SK-N-SH (cell line): ENCODE measurements around the gene RAB12. TPM values are rescaled to one million over a fixed set of nuclear protein-coding genes. Genes with fewer than 3 reads are reported as not detected.

Source experiments
- CTCF ChIA-PET: fragments of 300-600, 350-600 bp; formaldehyde crosslinking; extraction: SDS; loops from one replicate; lab custom pipeline; 2021; lab: Yijun Ruan, JAX
- POLR2A ChIA-PET: fragments of 350-600 bp; sonication (Branson Sonifier 250); formaldehyde crosslinking; extraction: SDS; loops from one replicate; lab custom pipeline; 2020; ENCODE audit warnings: antibody characterized with exemption, inconsistent platforms; lab: Yijun Ruan, JAX
- DNase-seq: peaks from one replicate; pipeline ENCODE4 v3.0.0; 2012
- H2AFZ ChIP-seq: fragments of 200-600 bp; sonication (generic); 2 replicates; pipeline ENCODE4 v1.8.1; 2016; ENCODE audit warnings: antibody characterized with exemption, mild to moderate bottlenecking, low read depth
- H3F3A ChIP-seq: fragments of 200-600 bp; sonication (generic); replicated peaks from 2 replicates; pipeline ENCODE3; 2016; ENCODE audit warnings: antibody characterized with exemption, mild to moderate bottlenecking; ENCODE audit not compliant: insufficient read depth
- H3K27ac ChIP-seq, 2 experiments: fragments of 200-500 bp in 1 of 2; fragments of 200-600 bp in 1 of 2; sonication (Bioruptor generic) in 1 of 2; sonication (generic), shearing (Covaris generic) in 1 of 2; 2 replicates each; pipeline versions ENCODE4 v1.5.1 to v1.6.1; 2014 to 2016; ENCODE audit warnings: low read depth in 2 of 2, inconsistent platforms in 1 of 2, low read length in 1 of 2, mild to moderate bottlenecking in 1 of 2, mixed read lengths in 1 of 2
- H3K27me3 ChIP-seq: fragments of 200-600 bp; sonication (generic), shearing (Covaris generic); 2 replicates; pipeline ENCODE4 v1.6.1; 2016; ENCODE audit warnings: mixed run types; ENCODE audit not compliant: insufficient read depth
- H3K36me3 ChIP-seq, 2 experiments: fragments of 200-500 bp in 1 of 2; fragments of 200-600 bp in 1 of 2; sonication (Bioruptor generic) in 1 of 2; sonication (generic) in 1 of 2; replicated peaks in 1 of 2; 2 replicates each; pipeline versions ENCODE3 to v1.5.1; 2014 to 2016; ENCODE audit warnings: low read length in 1 of 2, mild to moderate bottlenecking in 1 of 2; ENCODE audit not compliant: insufficient read depth in 2 of 2, control insufficient read depth in 1 of 2
- H3K4me1 ChIP-seq, 2 experiments: fragments of 200-500 bp in 1 of 2; fragments of 200-600 bp in 1 of 2; sonication (Bioruptor generic) in 1 of 2; sonication (generic), shearing (Covaris generic) in 1 of 2; 2 replicates each; pipeline versions ENCODE4 v1.5.1 to v1.6.1; 2014 to 2016; ENCODE audit warnings: low read depth in 1 of 2, low read length in 1 of 2, mixed run types in 1 of 2; ENCODE audit not compliant: insufficient read depth in 2 of 2, control insufficient read depth in 1 of 2
- H3K4me2 ChIP-seq: fragments of 200-600 bp; sonication (generic), shearing (Covaris generic); 2 replicates; pipeline ENCODE4 v1.6.1; 2017; ENCODE audit warnings: mixed run types
- H3K4me3 ChIP-seq, 2 experiments: fragments of 200-500 bp in 1 of 2; fragments of 200-600 bp in 1 of 2; sonication (Bioruptor generic) in 1 of 2; sonication (generic), shearing (Covaris generic) in 1 of 2; 2 replicates each; pipeline versions ENCODE4 v1.5.1 to v1.8.1; 2014 to 2016; ENCODE audit warnings: low read depth in 2 of 2, inconsistent platforms in 1 of 2, low read length in 1 of 2, mild to moderate bottlenecking in 1 of 2, mixed read lengths in 1 of 2, moderate library complexity in 1 of 2
- H3K79me2 ChIP-seq: fragments of 200-600 bp; sonication (generic); 2 replicates; pipeline ENCODE4 v1.8.1; 2017; ENCODE audit warnings: mild to moderate bottlenecking; ENCODE audit not compliant: insufficient read depth
- H3K9ac ChIP-seq: fragments of 200-600 bp; sonication (generic); 2 replicates; pipeline ENCODE4 v1.6.1; 2017; ENCODE audit warnings: mixed run types
- H3K9me2 ChIP-seq: fragments of 200-600 bp; sonication (generic); 2 replicates; pipeline ENCODE4 v1.6.1; 2017; ENCODE audit warnings: mixed run types
- H3K9me3 ChIP-seq: fragments of 200-600 bp; sonication (generic); 2 replicates; pipeline ENCODE4 v1.6.1; 2017; ENCODE audit warnings: mixed run types, mild to moderate bottlenecking, moderate library complexity
- H4K20me1 ChIP-seq: fragments of 200-600 bp; sonication (generic); 2 replicates; pipeline ENCODE4 v1.6.1; 2017; ENCODE audit warnings: mild to moderate bottlenecking, mixed run types; ENCODE audit not compliant: insufficient read depth
- CHD2 ChIP-seq: fragments of 150-350 bp; IDR thresholded peaks from 2 replicates; pipeline ENCODE4 v1.6.1; 2018; ENCODE audit warnings: low read length; ENCODE audit not compliant: partially characterized antibody
- CTCF ChIP-seq: fragments of 200-600 bp; sonication (generic); IDR thresholded peaks from 2 replicates; pipeline ENCODE4 v1.6.1; 2017; ENCODE audit warnings: antibody characterized with exemption, mild to moderate bottlenecking, moderate library complexity
- EP300 ChIP-seq, 2 experiments: IDR thresholded peaks; 2 replicates each; pipeline versions ENCODE4 v1.4.0 to v1.6.1; 2012; ENCODE audit warnings: borderline replicate concordance in 1 of 2, low read depth in 1 of 2, low read length in 1 of 2
- EZH2phosphoT487 ChIP-seq: fragments of 200-600 bp; sonication (generic); IDR thresholded peaks from 2 replicates; pipeline ENCODE4 v1.6.1; 2017; ENCODE audit warnings: low read depth, mixed run types, mild to moderate bottlenecking, antibody characterized with exemption, moderate library complexity, borderline replicate concordance
- FOSL2 ChIP-seq: IDR thresholded peaks from 2 replicates; pipeline ENCODE4 v1.4.0; 2012; ENCODE audit warnings: low read depth, mild to moderate bottlenecking, moderate library complexity, borderline replicate concordance
- FOXJ3 ChIP-seq: sonication (generic); formaldehyde crosslinking; IDR thresholded peaks from 2 replicates; pipeline ENCODE4 v1.5.1; 2020; ENCODE audit warnings: mild to moderate bottlenecking, missing genetic modification reagents
- FOXM1 ChIP-seq: IDR thresholded peaks from 2 replicates; pipeline ENCODE4 v1.4.0; 2012; ENCODE audit warnings: low read depth, mild to moderate bottlenecking
- GATA2 ChIP-seq: sonication (generic); formaldehyde crosslinking; IDR thresholded peaks from 2 replicates; pipeline ENCODE4 v1.5.0; 2020; ENCODE audit warnings: mild to moderate bottlenecking, missing genetic modification reagents
- JUND ChIP-seq: IDR thresholded peaks from 2 replicates; pipeline ENCODE4 v1.4.0; 2012
- NFIC ChIP-seq: IDR thresholded peaks from 2 replicates; pipeline ENCODE4 v1.4.0; 2012; ENCODE audit warnings: borderline replicate concordance
- RAD21 ChIP-seq: IDR thresholded peaks from 2 replicates; pipeline ENCODE4 v1.6.1; 2012; ENCODE audit warnings: mild to moderate bottlenecking, low read length
- RCOR1 ChIP-seq: fragments of 150-350 bp; IDR thresholded peaks from 2 replicates; pipeline ENCODE4 v1.6.1; 2017; ENCODE audit warnings: antibody characterized with exemption, low read length
- RFX5 ChIP-seq: IDR thresholded peaks from 2 replicates; pipeline ENCODE4 v1.6.1; 2012; ENCODE audit warnings: mild to moderate bottlenecking, improper control_type of control experiment, low read length
- RXRA ChIP-seq: IDR thresholded peaks from 2 replicates; pipeline ENCODE4 v1.4.0; 2012; ENCODE audit warnings: low read depth, mild to moderate bottlenecking, borderline replicate concordance
- TAF1 ChIP-seq: IDR thresholded peaks from 2 replicates; pipeline ENCODE4 v1.6.1; 2012; ENCODE audit warnings: low read depth, mild to moderate bottlenecking, low read length, moderate library complexity, borderline replicate concordance
- YY1 ChIP-seq: IDR thresholded peaks from 2 replicates; pipeline ENCODE4 v1.4.0; 2012; ENCODE audit warnings: low read depth, mild to moderate bottlenecking
- WGBS: methylation state at CpG from one replicate; pipeline ENCODE4 v1.1.6; 2017; ENCODE audit warnings: low lambda C conversion rate; 5-methylcytosine and 5-hydroxymethylcytosine counted together
- polyA plus RNA-seq, 3 experiments: library from polyadenylated mRNA; depleted of rRNA; stranded (reverse); fragments of >200 nt; gene quantifications; 2 replicates each; pipeline ENCODE4 v1.2.3, GENCODE V29; 2012
- TF ChIP-seq, protein P1 (sequence below): IDR thresholded peaks from 2 replicates; pipeline ENCODE4; 2012
- TF ChIP-seq, protein P2 (sequence below): fragments of 150-350 bp; IDR thresholded peaks from 2 replicates; pipeline ENCODE4 v1.6.1; 2016; ENCODE audit warnings: mild to moderate bottlenecking, low read depth, low read length
- TF ChIP-seq, protein P3 (sequence below): fragments of 150-350 bp; IDR thresholded peaks from 2 replicates; pipeline ENCODE4 v1.6.1; 2017; ENCODE audit warnings: antibody characterized with exemption, low read length, low read depth, borderline replicate concordance
- TF ChIP-seq, protein P4 (sequence below): IDR thresholded peaks from 2 replicates; pipeline ENCODE4 v1.6.1; 2012; ENCODE audit warnings: mild to moderate bottlenecking, low read depth, low read length, moderate library complexity

The RAB12 gene, protein sequence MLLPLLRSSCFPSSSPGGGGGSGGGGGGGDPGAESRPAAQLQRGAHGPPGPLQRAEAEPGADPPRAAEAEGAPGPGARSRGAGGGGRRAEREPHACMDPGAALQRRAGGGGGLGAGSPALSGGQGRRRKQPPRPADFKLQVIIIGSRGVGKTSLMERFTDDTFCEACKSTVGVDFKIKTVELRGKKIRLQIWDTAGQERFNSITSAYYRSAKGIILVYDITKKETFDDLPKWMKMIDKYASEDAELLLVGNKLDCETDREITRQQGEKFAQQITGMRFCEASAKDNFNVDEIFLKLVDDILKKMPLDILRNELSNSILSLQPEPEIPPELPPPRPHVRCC
- 10.9 and 11.0 TPM in 2 replicates for polyA plus RNA-seq (2012; rRNA removed)
- polyA plus RNA-seq (2012; cell fraction: cytosol; rRNA removed), result 17.5 and 23.5 TPM in 2 replicates
- 8.4 and 16.4 TPM in 2 replicates for polyA plus RNA-seq (2012; cell fraction: nucleus; rRNA removed)

DNA sequence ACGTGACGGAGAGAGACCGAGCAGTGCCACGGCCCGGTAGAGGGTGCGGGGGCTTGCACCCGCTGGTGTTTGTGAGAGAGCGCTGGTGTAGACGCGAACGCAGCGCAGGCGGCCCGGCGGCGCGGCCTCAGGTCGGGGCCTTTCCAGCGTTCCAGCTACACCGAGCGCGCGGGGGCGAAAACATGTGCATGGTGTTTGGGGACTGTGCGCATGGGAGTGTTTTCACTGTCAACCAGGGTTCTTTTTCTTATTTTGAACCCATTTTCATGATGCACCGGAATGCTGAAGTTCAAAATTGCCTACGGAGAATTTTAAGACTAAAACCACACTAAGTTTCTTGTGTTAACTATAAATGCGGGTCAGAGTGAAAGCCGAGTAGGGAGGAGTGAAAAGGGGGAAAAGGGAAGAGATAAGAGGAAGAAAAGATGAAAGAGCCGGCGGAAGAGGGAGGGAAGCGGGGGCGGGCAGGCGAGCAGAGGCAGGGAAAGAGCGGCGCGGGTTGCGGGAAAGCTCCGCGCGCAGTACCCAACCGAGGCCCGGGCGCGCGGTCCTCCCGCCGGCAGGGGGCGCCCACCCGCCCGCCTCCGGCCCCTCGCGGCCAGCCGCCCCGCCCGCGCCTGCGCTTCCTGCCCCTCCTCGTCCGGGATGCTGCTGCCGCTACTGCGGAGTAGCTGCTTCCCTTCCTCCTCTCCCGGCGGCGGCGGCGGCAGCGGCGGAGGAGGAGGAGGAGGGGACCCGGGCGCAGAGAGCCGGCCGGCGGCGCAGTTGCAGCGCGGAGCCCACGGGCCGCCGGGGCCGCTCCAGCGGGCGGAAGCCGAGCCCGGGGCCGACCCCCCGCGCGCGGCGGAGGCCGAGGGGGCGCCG is at the start of gene RAB12:
Gene RAB12 (plus strand): TSS at position 643 of the 864 bp plus-strand sequence. CDS start 3 bp downstream, at position 646.
- CTCF ChIA-PET, result interaction anchor here (0.6 to 2.0 kb wide), 24 partner anchors 9 to 430 kb away, joined by 3 to 18 read pairs (median 4); no protein-coding TSS in a partner anchor
- 26% methylated on average over 41 of the region's 95 CpGs for WGBS
- H3F3A ChIP-seq, result peaks cover under 1% of the 10 kb centered on the region
- H3K9ac ChIP-seq, result peak within 1 kb of the TSS; percentile 85
- H3K36me3 ChIP-seq, result peaks cover 4 to 5% of the 10 kb centered on the region in 2 experiments
- peak within 1 kb of the TSS; percentile 41 to 71; a peak in 3 of 4 replicates for H3K27ac ChIP-seq
- H3K9me2 ChIP-seq, result no peaks in the 10 kb centered on the region
- H3K4me2 ChIP-seq, result peak within 1 kb of the TSS; percentile 82
- no peaks in the 10 kb centered on the region for H3K9me3 ChIP-seq
- peaks cover 44% of the 10 kb centered on the region for H3K79me2 ChIP-seq
- H4K20me1 ChIP-seq, result peaks cover 43% of the 10 kb centered on the region
- peak within 1 kb of the TSS; percentile 95 for H2AFZ ChIP-seq
- peak within 1 kb of the TSS; percentile 86 to 95 for H3K4me3 ChIP-seq
- POLR2A ChIA-PET, result interaction anchor here (0.6 to 1.1 kb wide), 3 partner anchors 16 to 158 kb away, joined by 3 read pairs; no protein-coding TSS in a partner anchor
- peaks cover 12 to 21% of the 10 kb centered on the region in 2 experiments for H3K4me1 ChIP-seq
- peak; percentile 97 for DNase-seq
- peaks cover 5% of the 10 kb centered on the region; the same call in 1 of the 2 replicates for H3K27me3 ChIP-seq
- TF ChIP-seq JUND, result no peak
- no peak for TF ChIP-seq YY1
- no peak for TF ChIP-seq EZH2phosphoT487
- TF ChIP-seq EP300 (IDR thresholded peaks at IDR 0.05; ENCODE audit: borderline replicate concordance in 1 of 2, low read depth in 1 of 2, low read length in 1 of 2), result peak in 1 of 2 experiments; percentile 21; a peak in 1 of 4 replicates
- TF ChIP-seq, protein P1, sequence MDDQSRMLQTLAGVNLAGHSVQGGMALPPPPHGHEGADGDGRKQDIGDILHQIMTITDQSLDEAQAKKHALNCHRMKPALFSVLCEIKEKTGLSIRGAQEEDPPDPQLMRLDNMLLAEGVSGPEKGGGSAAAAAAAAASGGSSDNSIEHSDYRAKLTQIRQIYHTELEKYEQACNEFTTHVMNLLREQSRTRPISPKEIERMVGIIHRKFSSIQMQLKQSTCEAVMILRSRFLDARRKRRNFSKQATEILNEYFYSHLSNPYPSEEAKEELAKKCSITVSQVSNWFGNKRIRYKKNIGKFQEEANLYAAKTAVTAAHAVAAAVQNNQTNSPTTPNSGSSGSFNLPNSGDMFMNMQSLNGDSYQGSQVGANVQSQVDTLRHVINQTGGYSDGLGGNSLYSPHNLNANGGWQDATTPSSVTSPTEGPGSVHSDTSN, result no peak
- peak; percentile 43 for TF ChIP-seq CTCF
- TF ChIP-seq NFIC, result no peak
- TF ChIP-seq, protein P2, sequence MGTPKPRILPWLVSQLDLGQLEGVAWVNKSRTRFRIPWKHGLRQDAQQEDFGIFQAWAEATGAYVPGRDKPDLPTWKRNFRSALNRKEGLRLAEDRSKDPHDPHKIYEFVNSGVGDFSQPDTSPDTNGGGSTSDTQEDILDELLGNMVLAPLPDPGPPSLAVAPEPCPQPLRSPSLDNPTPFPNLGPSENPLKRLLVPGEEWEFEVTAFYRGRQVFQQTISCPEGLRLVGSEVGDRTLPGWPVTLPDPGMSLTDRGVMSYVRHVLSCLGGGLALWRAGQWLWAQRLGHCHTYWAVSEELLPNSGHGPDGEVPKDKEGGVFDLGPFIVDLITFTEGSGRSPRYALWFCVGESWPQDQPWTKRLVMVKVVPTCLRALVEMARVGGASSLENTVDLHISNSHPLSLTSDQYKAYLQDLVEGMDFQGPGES, result no peak
- no peak for TF ChIP-seq FOXJ3 (CRISPR knock-in tag)
- TF ChIP-seq RCOR1, result no peak
- TF ChIP-seq FOXM1, result no peak
- TF ChIP-seq, protein P3, sequence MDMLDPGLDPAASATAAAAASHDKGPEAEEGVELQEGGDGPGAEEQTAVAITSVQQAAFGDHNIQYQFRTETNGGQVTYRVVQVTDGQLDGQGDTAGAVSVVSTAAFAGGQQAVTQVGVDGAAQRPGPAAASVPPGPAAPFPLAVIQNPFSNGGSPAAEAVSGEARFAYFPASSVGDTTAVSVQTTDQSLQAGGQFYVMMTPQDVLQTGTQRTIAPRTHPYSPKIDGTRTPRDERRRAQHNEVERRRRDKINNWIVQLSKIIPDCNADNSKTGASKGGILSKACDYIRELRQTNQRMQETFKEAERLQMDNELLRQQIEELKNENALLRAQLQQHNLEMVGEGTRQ, result no peak
- TF ChIP-seq GATA2 (CRISPR knock-in tag), result no peak
- TF ChIP-seq RXRA, result no peak
- TF ChIP-seq CHD2, result no peak
- TF ChIP-seq RAD21, result peak; percentile 19; the same call in 1 of the 2 replicates
- peak; percentile 89 for TF ChIP-seq TAF1
- TF ChIP-seq RFX5, result no peak
- TF ChIP-seq, protein P4, sequence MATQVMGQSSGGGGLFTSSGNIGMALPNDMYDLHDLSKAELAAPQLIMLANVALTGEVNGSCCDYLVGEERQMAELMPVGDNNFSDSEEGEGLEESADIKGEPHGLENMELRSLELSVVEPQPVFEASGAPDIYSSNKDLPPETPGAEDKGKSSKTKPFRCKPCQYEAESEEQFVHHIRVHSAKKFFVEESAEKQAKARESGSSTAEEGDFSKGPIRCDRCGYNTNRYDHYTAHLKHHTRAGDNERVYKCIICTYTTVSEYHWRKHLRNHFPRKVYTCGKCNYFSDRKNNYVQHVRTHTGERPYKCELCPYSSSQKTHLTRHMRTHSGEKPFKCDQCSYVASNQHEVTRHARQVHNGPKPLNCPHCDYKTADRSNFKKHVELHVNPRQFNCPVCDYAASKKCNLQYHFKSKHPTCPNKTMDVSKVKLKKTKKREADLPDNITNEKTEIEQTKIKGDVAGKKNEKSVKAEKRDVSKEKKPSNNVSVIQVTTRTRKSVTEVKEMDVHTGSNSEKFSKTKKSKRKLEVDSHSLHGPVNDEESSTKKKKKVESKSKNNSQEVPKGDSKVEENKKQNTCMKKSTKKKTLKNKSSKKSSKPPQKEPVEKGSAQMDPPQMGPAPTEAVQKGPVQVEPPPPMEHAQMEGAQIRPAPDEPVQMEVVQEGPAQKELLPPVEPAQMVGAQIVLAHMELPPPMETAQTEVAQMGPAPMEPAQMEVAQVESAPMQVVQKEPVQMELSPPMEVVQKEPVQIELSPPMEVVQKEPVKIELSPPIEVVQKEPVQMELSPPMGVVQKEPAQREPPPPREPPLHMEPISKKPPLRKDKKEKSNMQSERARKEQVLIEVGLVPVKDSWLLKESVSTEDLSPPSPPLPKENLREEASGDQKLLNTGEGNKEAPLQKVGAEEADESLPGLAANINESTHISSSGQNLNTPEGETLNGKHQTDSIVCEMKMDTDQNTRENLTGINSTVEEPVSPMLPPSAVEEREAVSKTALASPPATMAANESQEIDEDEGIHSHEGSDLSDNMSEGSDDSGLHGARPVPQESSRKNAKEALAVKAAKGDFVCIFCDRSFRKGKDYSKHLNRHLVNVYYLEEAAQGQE, result no peak
- TF ChIP-seq FOSL2, result no peak
